ENCODE measurements around the gene RALGPS1.

The RALGPS1 gene

DNA sequence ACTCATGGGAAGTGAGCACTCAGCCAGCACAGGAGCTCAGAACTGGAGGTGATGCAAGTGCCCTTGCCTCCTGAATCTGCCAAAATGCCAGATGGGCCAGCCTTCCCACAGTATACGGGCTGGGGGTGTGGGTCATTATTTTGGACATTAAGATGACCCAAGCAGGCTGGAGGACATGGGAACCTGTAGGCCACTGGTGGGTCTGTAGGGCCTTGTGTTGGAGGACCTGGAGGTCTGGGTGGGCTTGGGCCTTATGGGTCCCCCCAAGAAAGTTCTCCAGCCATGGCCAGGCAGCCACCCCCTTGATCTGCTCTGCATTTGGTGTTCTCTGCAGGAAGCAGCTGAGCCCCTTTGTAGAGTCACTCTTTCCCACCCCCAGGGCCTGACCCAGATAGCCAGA, 278.9 kb downstream of the RALGPS1 start:
- Histone ChIP-seq H3K4me3 (replicated peaks; ENCODE audit: insufficient read depth, low read length) (no peak overlapping the region), H3K27me3 (ENCODE audit: insufficient read depth, poor library complexity, severe bottlenecking) (peaks cover 5% of the 10 kb centered on the region), H3K27ac (replicated peaks) (no peak overlapping the region)
- TF ChIP-seq, protein P1, sequence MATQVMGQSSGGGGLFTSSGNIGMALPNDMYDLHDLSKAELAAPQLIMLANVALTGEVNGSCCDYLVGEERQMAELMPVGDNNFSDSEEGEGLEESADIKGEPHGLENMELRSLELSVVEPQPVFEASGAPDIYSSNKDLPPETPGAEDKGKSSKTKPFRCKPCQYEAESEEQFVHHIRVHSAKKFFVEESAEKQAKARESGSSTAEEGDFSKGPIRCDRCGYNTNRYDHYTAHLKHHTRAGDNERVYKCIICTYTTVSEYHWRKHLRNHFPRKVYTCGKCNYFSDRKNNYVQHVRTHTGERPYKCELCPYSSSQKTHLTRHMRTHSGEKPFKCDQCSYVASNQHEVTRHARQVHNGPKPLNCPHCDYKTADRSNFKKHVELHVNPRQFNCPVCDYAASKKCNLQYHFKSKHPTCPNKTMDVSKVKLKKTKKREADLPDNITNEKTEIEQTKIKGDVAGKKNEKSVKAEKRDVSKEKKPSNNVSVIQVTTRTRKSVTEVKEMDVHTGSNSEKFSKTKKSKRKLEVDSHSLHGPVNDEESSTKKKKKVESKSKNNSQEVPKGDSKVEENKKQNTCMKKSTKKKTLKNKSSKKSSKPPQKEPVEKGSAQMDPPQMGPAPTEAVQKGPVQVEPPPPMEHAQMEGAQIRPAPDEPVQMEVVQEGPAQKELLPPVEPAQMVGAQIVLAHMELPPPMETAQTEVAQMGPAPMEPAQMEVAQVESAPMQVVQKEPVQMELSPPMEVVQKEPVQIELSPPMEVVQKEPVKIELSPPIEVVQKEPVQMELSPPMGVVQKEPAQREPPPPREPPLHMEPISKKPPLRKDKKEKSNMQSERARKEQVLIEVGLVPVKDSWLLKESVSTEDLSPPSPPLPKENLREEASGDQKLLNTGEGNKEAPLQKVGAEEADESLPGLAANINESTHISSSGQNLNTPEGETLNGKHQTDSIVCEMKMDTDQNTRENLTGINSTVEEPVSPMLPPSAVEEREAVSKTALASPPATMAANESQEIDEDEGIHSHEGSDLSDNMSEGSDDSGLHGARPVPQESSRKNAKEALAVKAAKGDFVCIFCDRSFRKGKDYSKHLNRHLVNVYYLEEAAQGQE (IDR thresholded peaks at IDR 0.05; ENCODE audit: insufficient replicate concordance, low read depth), result no peak
- TF ChIP-seq GABPA (IDR thresholded peaks at IDR 0.05; ENCODE audit: low read depth), result no peak
- no peak for TF ChIP-seq POLR2AphosphoS5 (IDR thresholded peaks at IDR 0.05; ENCODE audit: low read depth)
- TF ChIP-seq, protein P2, sequence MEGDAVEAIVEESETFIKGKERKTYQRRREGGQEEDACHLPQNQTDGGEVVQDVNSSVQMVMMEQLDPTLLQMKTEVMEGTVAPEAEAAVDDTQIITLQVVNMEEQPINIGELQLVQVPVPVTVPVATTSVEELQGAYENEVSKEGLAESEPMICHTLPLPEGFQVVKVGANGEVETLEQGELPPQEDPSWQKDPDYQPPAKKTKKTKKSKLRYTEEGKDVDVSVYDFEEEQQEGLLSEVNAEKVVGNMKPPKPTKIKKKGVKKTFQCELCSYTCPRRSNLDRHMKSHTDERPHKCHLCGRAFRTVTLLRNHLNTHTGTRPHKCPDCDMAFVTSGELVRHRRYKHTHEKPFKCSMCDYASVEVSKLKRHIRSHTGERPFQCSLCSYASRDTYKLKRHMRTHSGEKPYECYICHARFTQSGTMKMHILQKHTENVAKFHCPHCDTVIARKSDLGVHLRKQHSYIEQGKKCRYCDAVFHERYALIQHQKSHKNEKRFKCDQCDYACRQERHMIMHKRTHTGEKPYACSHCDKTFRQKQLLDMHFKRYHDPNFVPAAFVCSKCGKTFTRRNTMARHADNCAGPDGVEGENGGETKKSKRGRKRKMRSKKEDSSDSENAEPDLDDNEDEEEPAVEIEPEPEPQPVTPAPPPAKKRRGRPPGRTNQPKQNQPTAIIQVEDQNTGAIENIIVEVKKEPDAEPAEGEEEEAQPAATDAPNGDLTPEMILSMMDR (IDR thresholded peaks at IDR 0.05; ENCODE audit: insufficient read depth, low read length), result no peak
- TF ChIP-seq SPI1 (IDR thresholded peaks at IDR 0.05; ENCODE audit: borderline replicate concordance, low read depth), result no peak
- no peak for DNase-seq (ENCODE audit: low read depth in 1 of 2, low spot score in 1 of 2)

DNA sequence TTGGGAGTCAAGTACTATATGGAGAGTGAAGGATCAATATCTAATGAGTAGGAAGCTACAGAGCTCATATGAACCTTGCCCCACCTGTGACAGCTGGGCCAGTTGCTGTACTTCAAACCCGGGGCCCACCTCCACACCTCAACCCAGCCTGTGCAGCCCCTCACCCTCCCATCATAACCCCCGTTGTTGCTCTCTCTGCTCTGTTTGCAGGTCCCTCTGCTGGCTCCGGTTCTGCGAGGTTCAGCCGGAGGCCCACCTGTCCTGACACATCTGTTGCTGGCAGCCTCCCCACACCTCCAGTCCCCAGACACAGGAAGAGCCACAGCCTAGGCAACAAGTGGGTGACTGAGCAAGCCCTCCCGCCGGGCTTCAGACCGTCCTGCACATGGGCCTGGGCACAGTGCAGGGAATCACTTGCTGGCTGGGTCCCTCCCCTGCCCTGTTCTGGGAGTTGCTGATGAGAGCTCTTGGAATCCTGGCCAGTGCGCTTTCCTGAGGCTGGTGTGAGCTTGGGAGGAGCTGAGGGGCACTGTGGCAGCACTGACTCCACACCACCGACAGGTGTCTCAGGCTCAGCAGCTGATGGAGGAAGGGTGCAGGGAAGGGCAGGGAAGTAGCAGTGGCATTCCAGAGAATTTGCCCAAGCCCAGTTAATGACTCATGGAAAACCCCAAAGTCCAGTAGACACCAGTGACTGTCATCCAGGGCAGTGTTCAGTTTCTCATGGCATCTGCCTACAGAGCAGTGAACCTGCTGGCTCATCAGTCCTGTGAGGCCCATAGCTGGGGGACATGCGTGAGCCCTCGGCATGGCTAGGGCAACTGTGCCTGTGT, 280.5 kb downstream of the RALGPS1 start:
- H3K4me3 ChIP-seq (replicated peaks; ENCODE audit: insufficient read depth, low read length), result no peak overlapping the region
- no peak for DNase-seq (ENCODE audit: low read depth in 1 of 2, low spot score in 1 of 2)
- TF ChIP-seq, protein P2 (IDR thresholded peaks at IDR 0.05; ENCODE audit: insufficient read depth, low read length), result no peak
- TF ChIP-seq GABPA (IDR thresholded peaks at IDR 0.05; ENCODE audit: low read depth) (no peak), SPI1 (IDR thresholded peaks at IDR 0.05; ENCODE audit: borderline replicate concordance, low read depth) (no peak), POLR2AphosphoS5 (IDR thresholded peaks at IDR 0.05; ENCODE audit: low read depth) (no peak)
- TF ChIP-seq, protein P1 (IDR thresholded peaks at IDR 0.05; ENCODE audit: insufficient replicate concordance, low read depth), result no peak
- H3K27me3 ChIP-seq (ENCODE audit: insufficient read depth, poor library complexity, severe bottlenecking), result peaks cover 5% of the 10 kb centered on the region
- H3K27ac ChIP-seq (replicated peaks), result no peak overlapping the region

DNA sequence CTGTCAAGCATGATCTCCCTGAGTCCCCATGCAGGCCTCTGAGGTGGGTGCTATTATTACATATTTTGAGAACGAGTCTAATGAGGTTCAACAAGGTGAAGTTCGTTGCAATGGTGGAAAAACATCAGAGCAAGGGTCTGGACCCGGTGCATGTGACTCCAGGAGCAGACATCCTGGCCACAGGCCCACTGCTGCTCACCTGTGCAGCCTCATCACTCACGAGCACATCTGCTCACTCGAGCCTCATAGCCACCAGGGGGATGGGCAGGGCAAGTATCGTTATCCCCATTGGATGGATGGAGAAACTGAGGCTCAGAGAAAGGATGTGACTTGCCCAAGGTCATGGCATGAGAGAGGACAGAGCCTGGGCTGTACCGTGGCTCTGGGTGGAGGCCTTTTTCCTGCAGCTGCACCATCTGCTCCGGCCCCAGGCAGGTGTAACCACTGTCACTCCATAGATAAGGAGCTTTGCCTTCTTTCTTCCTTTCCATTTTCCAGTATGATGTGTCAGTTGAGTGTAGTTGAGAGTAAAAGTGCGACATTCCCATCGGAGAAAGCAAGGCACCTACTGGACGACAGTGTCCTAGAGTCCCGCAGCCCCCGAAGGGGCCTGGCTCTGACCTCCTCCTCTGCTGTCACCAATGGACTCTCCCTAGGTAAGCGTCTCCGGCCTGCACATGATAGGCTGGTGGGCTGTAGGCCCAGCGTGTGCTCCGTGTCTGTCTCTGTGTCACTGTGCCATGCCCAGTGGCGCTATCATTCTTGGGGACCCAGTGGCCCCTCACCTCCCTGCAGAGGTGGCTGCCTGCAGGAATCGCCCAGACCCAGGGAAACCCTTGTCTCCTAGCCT, 281.6 kb downstream of the RALGPS1 start:
- Histone ChIP-seq H3K27me3 (ENCODE audit: insufficient read depth, poor library complexity, severe bottlenecking) (peaks cover 5% of the 10 kb centered on the region), H3K27ac (replicated peaks) (no peak overlapping the region), H3K4me3 (replicated peaks; ENCODE audit: insufficient read depth, low read length) (no peak overlapping the region)
- no peak for TF ChIP-seq SPI1 (IDR thresholded peaks at IDR 0.05; ENCODE audit: borderline replicate concordance, low read depth)
- TF ChIP-seq GABPA (IDR thresholded peaks at IDR 0.05; ENCODE audit: low read depth), result no peak
- TF ChIP-seq, protein P1 (IDR thresholded peaks at IDR 0.05; ENCODE audit: insufficient replicate concordance, low read depth), result no peak
- TF ChIP-seq, protein P2 (IDR thresholded peaks at IDR 0.05; ENCODE audit: insufficient read depth, low read length), result no peak
- TF ChIP-seq POLR2AphosphoS5 (IDR thresholded peaks at IDR 0.05; ENCODE audit: low read depth), result no peak
- no peak for DNase-seq (ENCODE audit: low read depth in 1 of 2, low spot score in 1 of 2)
